GM18858 (cell line): ENCODE measurements around the gene NYNRIN.

Experiments used
- ATAC-seq: cut with Tn5 transposase; IDR thresholded peaks from one replicate; pipeline ENCODE4 v1.9.1; 2021; ENCODE audit not compliant: unreplicated experiment

The NYNRIN gene

DNA sequence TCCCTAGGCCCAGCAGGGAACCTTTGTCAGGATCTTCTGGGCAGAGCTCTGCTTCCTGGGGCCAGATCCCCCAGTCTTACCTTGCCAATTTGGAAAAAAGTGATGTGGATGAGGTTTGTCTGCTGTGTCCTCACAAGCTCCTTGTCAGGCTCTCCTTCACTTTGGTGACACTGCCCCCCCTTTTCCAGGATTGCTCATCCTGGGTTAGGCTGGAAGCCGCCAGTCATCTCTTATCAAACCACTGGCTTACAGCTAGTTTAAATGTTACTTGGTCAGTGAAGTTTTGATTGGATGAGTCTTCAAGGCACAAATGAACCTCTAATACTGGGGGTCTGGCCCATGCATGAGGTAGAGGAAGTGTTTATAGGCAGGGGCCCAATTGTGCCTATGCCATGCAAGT lies 15.3 kb downstream of the NYNRIN start:
- ATAC-seq = no peak

DNA sequence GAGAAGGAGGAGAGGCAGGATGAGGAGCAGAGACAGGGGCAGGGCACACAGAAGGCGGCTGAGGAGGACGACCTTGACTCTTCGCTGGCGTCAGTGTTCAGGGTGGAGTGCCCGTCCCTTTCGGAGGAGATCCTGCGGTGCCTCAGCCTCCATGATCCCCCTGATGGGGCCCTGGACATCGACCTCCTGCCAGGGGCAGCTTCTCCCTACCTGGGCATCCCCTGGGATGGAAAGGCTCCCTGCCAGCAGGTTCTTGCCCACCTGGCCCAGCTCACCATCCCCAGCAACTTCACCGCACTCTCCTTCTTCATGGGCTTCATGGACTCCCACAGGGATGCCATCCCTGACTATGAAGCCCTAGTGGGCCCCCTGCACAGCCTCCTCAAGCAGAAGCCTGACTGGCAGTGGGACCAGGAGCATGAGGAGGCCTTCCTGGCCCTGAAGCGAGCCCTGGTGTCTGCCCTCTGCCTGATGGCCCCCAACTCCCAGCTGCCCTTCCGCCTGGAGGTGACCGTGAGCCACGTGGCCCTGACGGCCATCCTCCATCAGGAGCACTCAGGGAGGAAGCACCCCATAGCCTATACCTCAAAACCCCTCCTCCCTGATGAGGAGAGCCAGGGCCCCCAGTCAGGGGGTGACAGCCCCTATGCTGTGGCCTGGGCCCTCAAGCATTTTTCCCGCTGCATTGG lies 16.1 kb downstream of the NYNRIN start:
- no peak for ATAC-seq

DNA sequence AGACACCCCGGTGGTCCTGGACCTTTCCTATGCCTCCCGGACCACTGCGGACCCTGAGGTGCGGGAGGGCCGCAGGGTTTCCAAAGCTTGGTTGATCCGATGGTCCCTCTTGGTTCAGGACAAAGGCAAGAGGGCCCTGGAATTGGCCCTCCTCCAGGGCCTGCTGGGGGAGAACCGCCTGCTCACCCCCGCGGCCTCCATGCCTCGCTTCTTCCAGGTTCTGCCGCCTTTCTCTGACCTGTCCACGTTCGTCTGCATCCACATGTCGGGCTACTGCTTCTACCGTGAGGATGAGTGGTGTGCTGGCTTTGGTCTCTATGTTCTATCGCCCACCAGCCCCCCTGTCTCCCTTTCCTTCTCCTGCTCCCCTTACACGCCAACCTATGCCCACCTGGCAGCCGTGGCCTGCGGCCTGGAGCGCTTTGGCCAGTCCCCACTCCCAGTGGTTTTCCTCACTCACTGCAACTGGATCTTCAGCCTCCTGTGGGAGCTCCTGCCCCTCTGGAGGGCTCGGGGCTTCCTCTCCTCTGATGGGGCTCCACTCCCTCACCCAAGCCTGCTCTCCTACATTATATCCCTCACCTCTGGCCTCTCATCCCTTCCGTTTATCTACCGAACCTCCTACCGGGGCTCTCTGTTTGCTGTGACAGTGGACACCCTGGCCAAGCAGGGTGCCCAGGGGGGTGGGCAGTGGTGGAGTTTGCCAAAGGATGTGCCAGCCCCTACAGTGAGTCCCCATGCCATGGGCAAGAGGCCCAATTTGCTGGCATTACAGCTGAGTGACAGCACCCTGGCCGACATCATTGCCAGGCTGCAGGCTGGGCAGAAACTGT lies 16.8 kb downstream of the NYNRIN start:
- no peak for ATAC-seq

DNA sequence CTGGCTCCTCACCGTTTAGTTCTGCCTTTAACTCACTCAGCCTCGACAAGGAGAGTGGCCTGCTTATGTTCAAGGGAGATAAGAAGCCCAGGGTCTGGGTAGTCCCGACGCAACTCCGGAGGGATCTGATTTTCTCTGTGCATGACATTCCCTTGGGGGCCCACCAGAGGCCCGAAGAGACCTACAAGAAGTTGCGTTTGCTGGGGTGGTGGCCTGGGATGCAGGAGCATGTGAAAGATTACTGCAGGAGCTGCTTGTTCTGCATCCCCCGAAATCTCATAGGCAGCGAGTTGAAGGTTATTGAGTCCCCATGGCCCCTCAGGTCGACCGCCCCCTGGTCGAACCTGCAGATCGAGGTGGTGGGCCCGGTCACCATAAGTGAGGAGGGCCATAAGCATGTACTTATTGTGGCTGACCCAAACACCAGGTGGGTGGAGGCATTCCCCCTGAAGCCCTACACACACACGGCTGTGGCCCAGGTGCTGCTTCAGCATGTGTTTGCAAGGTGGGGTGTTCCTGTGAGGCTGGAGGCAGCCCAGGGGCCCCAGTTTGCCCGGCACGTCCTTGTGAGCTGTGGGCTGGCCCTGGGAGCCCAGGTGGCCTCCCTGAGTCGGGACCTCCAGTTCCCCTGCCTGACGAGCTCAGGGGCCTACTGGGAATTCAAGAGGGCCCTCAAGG lies 17.6 kb downstream of the NYNRIN start:
- ATAC-seq = no peak

DNA sequence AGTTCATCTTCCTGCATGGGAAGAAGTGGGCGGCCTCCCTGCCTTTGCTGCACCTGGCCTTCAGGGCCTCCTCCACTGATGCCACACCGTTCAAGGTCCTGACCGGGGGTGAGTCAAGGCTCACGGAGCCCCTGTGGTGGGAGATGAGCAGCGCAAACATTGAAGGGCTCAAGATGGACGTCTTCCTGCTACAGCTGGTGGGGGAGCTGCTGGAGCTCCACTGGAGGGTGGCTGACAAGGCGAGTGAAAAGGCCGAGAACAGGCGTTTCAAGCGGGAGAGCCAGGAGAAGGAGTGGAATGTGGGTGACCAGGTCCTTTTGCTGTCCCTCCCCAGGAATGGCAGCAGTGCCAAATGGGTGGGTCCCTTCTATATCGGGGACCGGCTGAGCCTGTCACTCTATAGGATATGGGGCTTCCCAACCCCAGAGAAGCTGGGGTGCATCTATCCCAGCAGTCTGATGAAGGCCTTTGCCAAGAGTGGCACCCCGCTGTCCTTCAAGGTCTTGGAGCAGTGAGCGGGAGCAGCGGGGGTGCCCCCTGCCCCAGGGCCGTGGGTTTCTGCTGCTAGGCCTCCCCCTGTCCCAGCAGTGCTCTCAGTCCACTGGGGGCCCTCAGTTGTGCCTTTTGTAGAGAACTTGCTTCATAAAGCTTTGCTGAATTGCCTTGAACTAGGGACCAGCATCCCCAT lies 18.3 kb downstream of the NYNRIN start:
- ATAC-seq = no peak

DNA sequence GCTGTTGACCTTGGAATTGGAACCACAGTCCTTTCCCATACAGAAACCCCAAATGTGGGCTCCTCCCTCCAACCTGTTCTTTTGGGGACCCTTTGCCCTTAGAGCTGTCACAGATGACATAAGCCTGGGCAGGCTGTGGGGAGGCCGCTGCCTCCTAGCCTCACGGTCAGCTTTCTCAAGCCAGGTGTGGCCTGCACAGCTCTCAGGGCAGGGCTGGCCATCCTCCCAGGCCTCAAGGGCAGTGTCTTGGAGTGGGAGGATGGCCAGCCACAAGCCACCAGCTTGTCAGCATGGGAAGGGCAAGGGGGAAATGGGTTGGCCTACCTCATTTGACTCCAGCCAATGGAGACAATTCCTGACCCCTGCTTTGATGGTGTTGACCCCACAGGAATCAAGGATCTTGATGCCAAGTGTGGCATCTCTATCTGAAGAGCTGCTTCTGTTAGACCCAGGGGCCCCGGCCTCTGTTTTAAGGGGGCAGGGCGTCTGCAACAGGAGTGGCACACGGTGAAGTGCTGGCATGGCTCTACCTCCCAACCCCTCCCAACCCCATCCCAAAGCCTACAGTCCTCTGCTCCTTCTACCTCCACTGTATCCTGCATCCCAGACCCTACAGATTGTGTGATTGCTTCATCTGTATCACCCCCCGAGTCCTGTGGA lies 19.2 kb downstream of the NYNRIN start:
- no peak for ATAC-seq

DNA sequence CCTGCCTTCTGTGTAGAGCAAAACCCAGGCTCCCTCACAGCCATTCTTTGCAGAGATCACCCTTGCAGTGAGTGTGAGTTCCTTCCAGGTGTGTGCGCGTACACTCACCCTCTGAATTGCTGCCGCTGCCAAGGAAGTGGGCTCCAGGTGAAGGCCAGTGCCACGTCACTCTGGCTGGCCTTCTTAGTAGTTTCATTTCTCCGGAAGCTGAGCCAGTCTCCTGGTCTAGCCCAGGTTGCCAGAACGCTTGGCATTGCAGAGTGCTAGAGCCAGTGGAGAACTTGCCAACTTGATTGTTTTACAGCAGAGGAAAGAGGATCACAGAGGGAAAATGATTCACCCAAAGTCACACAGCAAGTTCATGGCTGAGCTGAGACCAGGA lies 19.7 kb downstream of the NYNRIN start:
- no peak for ATAC-seq

DNA sequence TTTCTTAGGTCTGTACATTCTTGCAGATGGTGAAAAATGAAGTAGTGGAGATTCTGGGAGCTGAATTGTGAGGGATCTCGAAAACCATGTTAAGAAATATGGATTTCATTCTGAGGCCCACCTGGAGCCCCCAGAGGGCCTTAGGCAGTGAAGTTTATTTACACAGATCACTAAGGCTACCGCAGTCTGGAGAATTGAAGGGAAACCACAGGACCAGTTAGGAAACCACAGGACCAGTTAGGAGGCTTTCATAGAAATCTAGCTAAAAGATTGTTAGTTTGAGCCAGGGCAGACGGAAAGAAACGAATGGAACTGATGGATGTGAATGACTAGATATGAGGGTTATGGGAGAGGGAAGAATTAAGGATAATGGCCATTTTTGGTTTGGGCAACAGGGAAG lies 23.5 kb downstream of the NYNRIN start:
- no peak for ATAC-seq

DNA sequence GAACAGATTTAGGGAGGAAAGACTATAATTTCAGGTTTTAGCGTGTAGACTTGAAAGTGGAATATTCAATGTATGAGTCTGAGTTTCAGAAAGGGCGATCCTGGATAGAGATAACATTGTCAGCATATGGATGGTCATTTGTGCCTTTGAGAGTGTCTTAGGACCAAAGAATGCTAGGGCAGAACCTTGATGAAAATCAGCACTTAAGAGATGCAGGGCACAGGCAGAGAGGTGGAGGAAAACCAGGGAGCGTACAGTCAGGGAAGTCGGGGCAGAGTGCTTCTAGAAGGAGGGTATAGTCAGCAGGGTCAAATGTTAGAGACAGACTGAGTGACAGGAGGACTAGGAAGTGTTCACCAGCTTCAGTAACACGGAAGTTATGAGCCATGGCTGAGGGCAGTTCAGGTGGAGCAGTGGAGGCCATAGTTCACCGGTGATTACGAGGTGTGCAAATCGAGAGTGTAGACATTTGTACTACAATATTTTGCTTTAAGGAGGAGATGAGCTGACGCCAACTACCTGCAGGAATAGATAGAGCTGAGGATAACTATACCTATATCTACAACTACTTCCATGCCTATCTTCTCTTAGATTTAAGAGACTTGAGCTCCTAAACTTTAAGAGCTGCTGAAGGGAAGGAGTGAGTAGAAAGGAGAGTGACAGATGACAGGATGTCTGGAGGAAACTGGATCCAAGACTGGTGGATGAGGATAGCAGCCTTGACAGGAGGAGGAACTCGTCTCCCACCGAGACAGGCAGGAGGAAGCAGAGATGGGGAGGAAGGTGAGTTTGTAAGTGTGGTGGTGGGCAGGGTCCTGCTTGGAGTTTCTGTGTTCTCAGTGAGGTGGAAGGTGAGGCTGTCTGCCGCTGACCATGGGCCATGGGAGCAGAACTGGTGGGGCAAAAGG lies 24.1 kb downstream of the NYNRIN start:
- ATAC-seq = no peak

DNA sequence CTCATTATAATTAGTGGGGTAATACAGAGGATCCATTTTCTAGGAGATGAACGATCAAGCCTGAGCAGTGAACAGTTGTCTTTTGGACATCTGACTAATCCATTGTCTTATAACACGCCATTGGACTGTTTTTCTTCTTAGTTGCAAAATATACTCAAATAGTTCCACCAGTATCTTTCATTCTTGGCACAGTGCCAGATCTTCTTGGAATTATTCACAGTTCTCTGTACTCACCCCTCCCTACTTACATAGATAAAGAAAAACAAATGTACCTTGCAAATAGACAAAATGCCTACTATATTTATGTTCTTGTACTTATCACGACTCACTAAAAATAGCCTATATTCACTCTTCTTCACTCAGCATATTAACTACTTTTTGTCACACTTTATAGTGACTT lies 26.9 kb downstream of the NYNRIN start:
- no peak for ATAC-seq

DNA sequence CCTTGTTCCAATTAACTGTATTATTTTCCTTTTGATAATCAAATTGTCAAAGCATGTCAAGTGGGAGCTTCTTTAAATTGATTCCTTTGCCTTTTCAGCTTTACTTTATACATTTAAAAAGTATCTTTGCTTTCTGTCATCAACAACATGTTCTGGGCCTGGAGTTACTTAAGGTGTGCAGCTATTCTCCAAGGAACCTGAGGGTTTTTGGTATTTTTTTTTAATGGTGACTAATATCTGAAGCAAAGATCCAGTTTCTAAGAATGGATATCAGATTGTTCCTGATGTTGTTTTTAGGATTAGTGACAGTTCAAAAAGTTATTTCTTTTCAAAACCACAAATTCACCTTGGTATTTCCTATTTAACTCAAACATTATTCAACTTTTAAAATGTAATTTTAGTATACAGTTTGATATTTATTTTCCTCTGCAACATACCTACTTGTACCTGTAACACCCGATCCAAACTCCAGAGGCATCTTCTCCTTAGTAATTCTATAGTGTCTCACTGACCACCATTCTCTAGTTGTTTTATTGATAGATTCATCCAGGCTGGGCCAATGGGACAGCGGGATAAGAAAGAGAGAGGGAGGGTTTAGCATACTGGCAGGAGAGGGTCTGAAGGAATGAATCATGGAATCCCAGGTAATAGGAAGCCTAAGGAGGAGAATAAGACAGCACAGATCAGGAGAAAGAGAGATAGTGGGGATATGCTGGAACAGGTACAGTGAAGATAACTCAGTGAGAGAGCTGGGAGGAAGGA lies 27.5 kb downstream of the NYNRIN start:
- no peak for ATAC-seq

DNA sequence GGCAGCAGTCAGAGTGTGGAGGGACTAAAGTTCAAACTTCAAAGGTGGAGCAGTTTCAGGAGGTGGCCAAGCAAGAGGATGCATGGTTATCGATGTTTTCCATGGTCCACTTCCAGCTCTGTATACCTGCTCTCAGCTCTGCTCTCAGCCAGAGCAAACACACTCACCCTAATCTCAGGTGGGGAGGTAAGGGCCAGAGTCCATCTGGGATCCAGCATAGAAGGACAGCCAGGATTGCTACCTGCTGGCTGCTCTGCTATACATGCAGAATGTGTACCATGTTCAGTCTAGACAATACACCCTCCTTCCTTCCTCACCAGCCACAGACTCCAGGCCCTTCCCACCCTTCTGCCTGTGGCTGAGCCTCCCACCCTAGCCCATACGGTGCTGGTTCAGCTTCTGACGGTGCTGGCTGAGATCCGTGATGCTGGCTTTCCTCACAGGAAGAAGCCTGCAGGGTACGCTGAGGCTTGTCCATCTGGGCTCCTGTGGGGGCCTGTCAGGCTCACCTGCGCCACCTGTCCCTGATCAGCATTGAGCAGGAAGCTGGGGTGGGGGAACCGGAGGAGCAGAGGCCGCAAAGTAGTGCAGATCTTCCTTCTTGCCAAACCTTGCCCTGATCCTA lies 28.2 kb downstream of the NYNRIN start:
- no peak for ATAC-seq

DNA sequence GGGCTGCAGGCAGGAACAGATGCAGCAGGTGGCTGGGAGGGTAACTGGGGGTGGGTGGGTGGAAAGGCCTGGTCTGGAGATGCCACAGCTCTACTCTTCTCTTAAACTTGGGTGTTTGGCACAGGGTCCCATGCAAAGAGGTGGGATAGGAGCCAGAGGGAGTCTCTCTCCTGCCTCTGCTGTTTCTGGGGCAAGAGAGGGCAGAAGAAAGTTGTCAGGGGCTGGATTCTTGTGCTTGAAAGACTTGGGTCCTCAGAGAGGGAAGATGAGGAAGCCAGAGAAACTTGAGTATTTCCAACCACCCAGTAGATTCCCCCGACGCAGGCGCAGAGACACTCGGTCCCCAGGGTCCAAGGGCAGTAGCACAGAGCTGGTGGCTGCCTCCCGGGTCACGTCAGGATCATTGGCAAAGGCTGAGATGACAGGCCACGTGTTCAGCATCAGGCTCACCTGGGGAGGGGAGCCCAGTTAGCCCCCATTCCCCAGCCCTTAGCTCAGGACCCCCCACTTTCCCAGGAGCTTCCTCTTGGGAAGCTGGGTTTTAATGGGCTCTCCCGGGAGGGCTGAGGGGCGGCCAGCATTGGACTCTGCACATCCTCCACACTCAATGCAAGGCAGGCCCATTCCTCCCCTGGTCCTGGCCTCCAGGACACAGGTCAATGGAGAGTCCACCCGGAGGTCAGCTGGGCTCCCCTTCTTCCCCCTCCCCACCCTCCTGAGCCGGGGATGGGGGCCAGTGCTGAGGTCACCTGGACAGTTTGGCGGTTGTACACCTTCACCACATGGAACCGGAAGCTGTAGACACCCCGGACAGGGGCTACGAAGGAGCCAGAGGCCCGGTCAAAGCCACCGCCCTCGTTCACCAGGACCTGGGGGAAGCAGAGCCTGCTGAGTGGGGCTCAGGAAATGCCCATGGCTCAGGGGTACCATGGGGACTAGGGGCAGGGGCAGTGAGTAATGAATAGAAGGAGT lies 29.0 kb downstream of the NYNRIN start:
- no peak for ATAC-seq

DNA sequence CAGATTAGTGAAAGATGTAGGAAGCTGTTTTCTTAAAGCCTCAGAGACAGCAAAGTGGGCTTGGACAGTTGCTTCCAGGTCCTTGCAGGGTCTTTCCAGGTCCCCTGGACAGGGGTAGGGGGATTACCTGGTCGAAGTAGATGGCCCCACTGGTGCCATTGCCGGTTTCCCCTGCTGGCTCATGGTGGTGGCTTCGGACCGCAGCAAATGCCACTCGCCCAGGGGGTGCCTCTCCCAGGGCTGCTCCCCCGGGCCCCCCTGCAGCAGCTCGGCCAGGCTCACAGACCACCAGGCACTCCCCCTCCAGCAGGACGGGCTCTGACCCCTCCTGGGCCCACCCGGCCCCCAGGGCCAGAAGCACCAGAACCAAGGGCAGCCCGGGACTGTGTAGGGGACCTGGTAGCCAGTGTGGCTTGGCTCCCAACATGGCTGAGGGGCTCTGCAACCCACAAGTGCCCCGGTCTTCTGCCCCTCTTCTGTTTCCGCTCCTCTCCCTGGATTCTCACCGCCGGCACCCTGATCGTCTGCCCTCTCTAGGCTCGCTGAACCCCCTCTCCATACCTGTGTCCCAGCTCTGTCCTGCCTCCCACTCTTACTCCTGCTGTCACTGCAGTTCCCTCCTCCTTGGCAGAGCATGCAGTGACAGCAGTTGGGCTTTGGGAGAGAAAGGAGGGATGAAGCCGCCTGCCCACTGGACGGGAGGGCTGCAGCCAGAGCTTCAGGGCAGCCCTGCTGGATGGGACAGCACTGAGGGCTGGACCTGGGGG lies 30.0 kb downstream of the NYNRIN start:
- ATAC-seq = no peak

DNA sequence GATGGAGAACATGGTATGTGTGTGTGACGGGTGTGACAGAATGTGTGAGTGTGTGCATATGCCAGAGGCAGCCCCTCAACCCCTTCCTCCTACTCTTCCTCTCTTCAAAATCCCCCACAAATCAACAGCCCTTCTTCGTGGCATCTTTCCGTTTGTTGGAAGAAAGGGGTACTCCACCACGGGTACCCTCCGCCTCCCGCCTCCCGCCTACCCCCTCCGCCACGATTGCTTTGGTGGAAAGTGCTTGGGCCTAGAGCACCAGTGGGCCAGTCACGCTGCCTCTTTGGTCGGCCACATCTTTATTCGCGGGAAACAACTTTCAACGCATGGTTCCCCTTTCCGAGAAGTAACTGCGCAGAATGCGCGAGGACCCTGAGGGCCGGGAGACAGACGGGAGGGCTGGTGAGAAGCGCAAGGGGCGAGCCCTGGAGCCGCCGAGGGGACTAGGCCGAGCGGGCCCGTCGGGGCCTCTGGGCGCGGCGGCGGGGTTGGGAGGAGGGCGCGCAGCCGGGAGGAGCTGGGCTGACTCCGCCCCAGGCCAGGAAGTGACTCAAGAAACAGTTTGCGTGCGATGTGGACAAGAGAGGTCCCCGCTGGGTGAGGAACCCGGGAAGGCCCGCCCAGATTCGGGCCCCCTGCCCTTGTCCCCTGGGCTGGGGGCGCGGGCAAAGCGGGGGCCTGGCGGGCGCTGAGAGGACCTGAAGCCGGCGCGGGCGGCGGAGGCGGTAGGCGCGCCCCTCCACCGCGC lies 30.8 kb downstream of the NYNRIN start, which contains the start of the genes CBLN3 and KHNYN:
Gene CBLN3 (minus strand): TSS at position 274 of the 748 bp plus-strand sequence. CDS start 614 bp downstream, outside the sequence.
Gene KHNYN (plus strand): TSS at position 560 of the 748 bp plus-strand sequence. CDS start 777 bp downstream, outside the sequence.
- ATAC-seq = peak; percentile 84
